K562 (cell line): Measurements from ENCODE around the gene C10orf90. TPM values are rescaled to one million over a fixed set of nuclear protein-coding genes. Genes with fewer than 3 reads are reported as not detected.

Source experiments
- ATAC-seq: fragments of 200-7000 bp; cut with Tn5 transposase; 3 replicates; pipeline ENCODE4 v1.9.1; 2020; ENCODE audit warnings: moderate library complexity
- BruUV-seq: library from RNA; stranded (reverse); fragments of 400-500 nt; replicated peaks from 2 replicates; lab custom pipeline; 2021; lab: Mats Ljungman, UMichigan
- CTCF ChIA-PET: fragments of 300-600 bp; formaldehyde crosslinking; extraction: SDS; loops from one replicate; lab custom pipeline; 2021; ENCODE audit warnings: low intra/inter-chr PET ratio; lab: Yijun Ruan, JAX
- POLR2A ChIA-PET: fragments of 300-600, 350-650 bp; sonication (Branson Sonifier 250); formaldehyde crosslinking; extraction: SDS; loops from one replicate; lab custom pipeline; 2021; ENCODE audit warnings: antibody characterized with exemption, inconsistent platforms; lab: Yijun Ruan, JAX
- DNase-seq, 4 experiments: peaks; one replicate each; pipeline versions ENCODE4 v3.0.0 to v3.0.0-alpha.2; 2011 to 2018; ENCODE audit warnings: low spot score in 3 of 4, mixed read lengths in 3 of 4; ENCODE audit errors: extremely low read depth in 1 of 4
- FAIRE-seq: peaks from 2 replicates; lab custom pipeline; 2011; peaks lifted over from hg19 to GRCh38; lab: Jason Lieb, UNC
- H2AFZ ChIP-seq: 2 replicates; pipeline ENCODE4 v1.6.0; 2011; ENCODE audit warnings: low read depth, low read length, control low read depth, inconsistent platforms
- H3K27ac ChIP-seq: fragments of 200-600 bp; 3 replicates; pipeline ENCODE4 v1.8.0; 2011; ENCODE audit warnings: low read depth, mild to moderate bottlenecking, control low read depth, inconsistent platforms, low read length, moderate library complexity, mixed read lengths; ENCODE audit errors: extremely low read depth
- H3K27me3 ChIP-seq, 2 experiments: fragments of 300-600 bp in 1 of 2; 2 replicates in 1 of 2; 3 replicates in 1 of 2; pipeline versions ENCODE4 v1.6.0 to v1.8.0; 2011; ENCODE audit warnings: inconsistent platforms in 2 of 2, low read length in 2 of 2, mild to moderate bottlenecking in 1 of 2, mixed read lengths in 1 of 2, moderate library complexity in 1 of 2; ENCODE audit not compliant: control insufficient read depth in 2 of 2, insufficient read depth in 2 of 2
- H3K36me3 ChIP-seq: fragments of 300-600 bp; 3 replicates; pipeline ENCODE4 v1.8.0; 2011; ENCODE audit warnings: mild to moderate bottlenecking, low read length, inconsistent platforms; ENCODE audit not compliant: control insufficient read depth, insufficient read depth
- H3K4me1 ChIP-seq, 2 experiments: fragments of 200-600 bp in 1 of 2; replicated peaks in 1 of 2; 2 replicates in 1 of 2; 3 replicates in 1 of 2; pipeline versions ENCODE4 v1.5.1 to v1.8.0; 2011; ENCODE audit warnings: inconsistent platforms in 2 of 2, low read length in 2 of 2, mild to moderate bottlenecking in 1 of 2, mixed read lengths in 1 of 2, moderate library complexity in 1 of 2; ENCODE audit not compliant: control insufficient read depth in 2 of 2, insufficient read depth in 2 of 2
- H3K4me2 ChIP-seq: 2 replicates; pipeline ENCODE4 v1.6.1; 2011; ENCODE audit warnings: low read length, control low read depth, inconsistent platforms, mixed read lengths; ENCODE audit not compliant: insufficient read depth
- H3K4me3 ChIP-seq: fragments of 200-600 bp; sonication (generic), shearing (Covaris generic); 2 replicates; pipeline ENCODE4 v1.5.1; 2016; ENCODE audit warnings: control low read depth, inconsistent platforms
- H3K79me2 ChIP-seq: fragments of 200-600 bp; 3 replicates; pipeline ENCODE4 v1.8.0; 2011; ENCODE audit warnings: low read length, inconsistent platforms; ENCODE audit not compliant: control insufficient read depth, insufficient read depth
- H3K9ac ChIP-seq, 2 experiments: 2 replicates each; pipeline versions ENCODE4 v1.6.0 to v1.6.1; 2011; ENCODE audit warnings: low read depth in 2 of 2, low read length in 2 of 2, control low read depth in 1 of 2, inconsistent platforms in 1 of 2, mild to moderate bottlenecking in 1 of 2, mixed read lengths in 1 of 2; ENCODE audit not compliant: insufficient read depth in 1 of 2
- H3K9me1 ChIP-seq: one replicate; pipeline ENCODE4 v1.6.0; 2011; ENCODE audit warnings: inconsistent platforms, mild to moderate bottlenecking, low read length, moderate library complexity; ENCODE audit not compliant: control insufficient read depth, insufficient read depth
- H3K9me3 ChIP-seq: replicated peaks from 2 replicates; pipeline ENCODE4 v1.5.1; 2011; ENCODE audit warnings: low read depth, low read length, inconsistent platforms; ENCODE audit not compliant: control insufficient read depth, insufficient read depth
- H4K20me1 ChIP-seq: replicated peaks from 2 replicates; pipeline ENCODE4 v1.6.1; 2011; ENCODE audit warnings: low read length, inconsistent platforms, mixed read lengths; ENCODE audit not compliant: control insufficient read depth, insufficient read depth
- HDAC2 ChIP-seq: fragments of 450-650 bp; IDR thresholded peaks from 2 replicates; pipeline ENCODE4 v1.6.1; 2016; ENCODE audit warnings: mild to moderate bottlenecking
- HEY1 ChIP-seq: fragments of 250-450 bp; sonication (Bioruptor Pico); IDR thresholded peaks from 2 replicates; pipeline ENCODE4 v1.5.0; 2020; ENCODE audit warnings: mild to moderate bottlenecking, moderate library complexity, borderline replicate concordance
- MCM2 ChIP-seq: fragments of 450-650 bp; IDR thresholded peaks from 2 replicates; pipeline ENCODE4 v1.6.1; 2017; ENCODE audit warnings: low read depth, mild to moderate bottlenecking
- PTTG1 ChIP-seq: fragments of 450-650 bp; IDR thresholded peaks from 2 replicates; pipeline ENCODE4 v1.6.1; 2016; ENCODE audit warnings: low read depth, mild to moderate bottlenecking, missing genetic modification characterization, missing compliant biosample characterization
- SREBF2 ChIP-seq: sonication (generic); formaldehyde crosslinking; IDR thresholded peaks from 2 replicates; pipeline ENCODE4 v1.4.0; 2020; ENCODE audit warnings: mild to moderate bottlenecking, missing genetic modification reagents
- TAF7 ChIP-seq: fragments of 450-650 bp; IDR thresholded peaks from 2 replicates; pipeline ENCODE4 v1.6.1; 2016; ENCODE audit warnings: missing genetic modification characterization, missing compliant biosample characterization
- THAP7 ChIP-seq: fragments of 250-450 bp; sonication (Bioruptor Pico); IDR thresholded peaks from 2 replicates; pipeline ENCODE4 v1.5.0; 2021
- ZNF655 ChIP-seq: fragments of 250-450 bp; sonication (Bioruptor Pico); IDR thresholded peaks from 2 replicates; pipeline ENCODE4 v1.5.0; 2021
- ZNF696 ChIP-seq: fragments of 250-450 bp; sonication (Bioruptor Pico); conservative IDR thresholded peaks from 2 replicates; pipeline ENCODE4 v1.4.0; 2020; ENCODE audit warnings: mild to moderate bottlenecking, moderate library complexity
- WGBS: fragments of 100-300 bp; shearing (Covaris generic); methylation state at CpG from one replicate; pipeline ENCODE4 v1.1.6; 2016; ENCODE audit warnings: low coverage, mixed read lengths; ENCODE audit not compliant: insufficient coverage; ENCODE audit errors: missing lambda C conversion rate; 5-methylcytosine and 5-hydroxymethylcytosine counted together
- in situ Hi-C: fragments of 300-500 bp; cut with MboI; formaldehyde crosslinking; loops from 4 replicates; pipeline ENCODE4 v1.15.0; 2018; ENCODE audit warnings: inconsistent platforms, mixed read lengths
- intact Hi-C: fragments of 100-400 bp; cut with micrococcal nuclease; formaldehyde crosslinking; loops from 2 replicates; pipeline ENCODE4 v1.14.2; 2022
- polyA plus RNA-seq, 8 experiments: library from polyadenylated mRNA; depleted of rRNA in 4 of 8; stranded (reverse) in 5 of 8; unstranded in 3 of 8; fragments of >200 nt; fragmentation: Nextera tagmentation in 2 of 8; fragmentation: Illumina TruSeq in 1 of 8; extraction: Ambion mirVana in 2 of 8; extraction: Trizol in 1 of 8; gene quantifications; 2 replicates each; pipeline versions ENCODE4 v1.2.1 to v1.2.3, GENCODE V29; 2011 to 2014; ENCODE audit warnings: inconsistent platforms in 1 of 8, missing spikeins in 1 of 8
- total RNA-seq, 7 experiments: library from RNA; depleted of rRNA in 6 of 7; stranded (reverse); fragments of >200 nt in 6 of 7; fragmentation: Illumina TruSeq in 2 of 7; extraction: Trizol in 2 of 7; gene quantifications; 2 replicates each; pipeline versions ENCODE4 v1.2.1 to v1.2.3, GENCODE V29; 2011 to 2021; ENCODE audit warnings: low replicate concordance in 1 of 7

The C10orf90 gene
- total and polyA plus RNA-seq, 9 of the 15 experiments (the other 6 are each of a cell fraction or from before 2014, with no cell fraction given): not detected

- H3K9me1 ChIP-seq: no peaks in the 10 kb centered on the region
- CTCF ChIA-PET: no interaction called here
- H3K36me3 ChIP-seq: no peaks in the 10 kb centered on the region
- no peak overlapping the region for H2AFZ ChIP-seq
- H3K4me1 ChIP-seq: no peaks in the 10 kb centered on the region
- FAIRE-seq (no peak), ATAC-seq (no peak), DNase-seq (no peak)
- BruUV-seq: no TSS peak
- TF ChIP-seq SREBF2 (no peak), HEY1 (no peak), ZNF655 (CRISPR knock-in tag) (no peak), ZNF696 (no peak), PTTG1 (no peak), THAP7 (CRISPR knock-in tag) (no peak), TAF7 (tag) (no peak), HDAC2 (no peak), MCM2 (no peak)
- no peak overlapping the region for H3K27ac ChIP-seq
- no peaks in the 10 kb centered on the region for H3K9me3 ChIP-seq
- H3K27me3 ChIP-seq: no peaks in the 10 kb centered on the region
- H3K4me2 ChIP-seq: no peak overlapping the region
- intact Hi-C loops (no loop called here), in situ Hi-C loops (no loop called here)
- POLR2A ChIA-PET: no interaction called here
- no peak overlapping the region for H3K9ac ChIP-seq
- WGBS: 0% methylated on average over 7 of the region's 13 CpGs
- no peak overlapping the region for H3K4me3 ChIP-seq
- no peaks in the 10 kb centered on the region for H4K20me1 ChIP-seq
- no peaks in the 10 kb centered on the region for H3K79me2 ChIP-seq
These were observed 108.4 kb downstream of the C10orf90 start for GRCh38 chr10:126561921-126562680.
